ENCODE data around the gene CDH4. TPM values are rescaled to one million over a fixed set of nuclear protein-coding genes. Genes with fewer than 3 reads are reported as not detected.

The CDH4 gene
- total RNA-seq, 2 experiments from 2014 or later: 0.11 to 0.18 TPM

DNA sequence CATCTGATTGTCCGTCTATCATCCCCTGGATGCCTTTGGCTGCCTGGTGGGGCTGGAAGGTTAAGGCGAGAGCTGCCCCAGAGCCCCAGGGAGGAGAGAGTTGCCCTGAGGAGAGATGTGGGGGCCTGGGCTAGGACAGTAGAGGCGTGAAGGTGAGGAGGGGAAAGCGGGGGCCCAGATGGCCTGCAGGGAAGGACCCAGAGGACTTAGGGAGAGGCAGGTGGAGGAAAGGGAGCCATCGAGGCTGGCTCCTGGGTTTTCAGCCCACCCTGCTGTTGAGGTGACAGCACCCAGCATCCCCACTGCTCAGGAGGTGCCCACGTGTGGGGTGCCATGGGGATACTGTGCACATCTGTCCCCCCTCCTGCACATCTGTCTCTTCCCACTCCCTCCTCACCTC lies 539.9 kb downstream of the CDH4 start:
- ATAC-seq: no peak
- Mint-ChIP-seq H3K27me3 (no peaks in the 10 kb centered on the region), H3K36me3 (ENCODE audit: low read depth) (no peaks in the 10 kb centered on the region), H3K27ac (no peak overlapping the region), H3K4me1 (ENCODE audit: low read depth) (no peaks in the 10 kb centered on the region), H3K4me3 (no peak overlapping the region), H3K9me3 (no peaks in the 10 kb centered on the region)
- POLR2A ChIA-PET: no interaction called here
- no peak for DNase-seq
- intact Hi-C loops (cut with micrococcal nuclease): no loop called here
- CTCF ChIA-PET: no interaction called here
- TF ChIP-seq CTCF (IDR thresholded peaks at IDR 0.05): no peak

- Mint-ChIP-seq H3K27me3 (no peaks in the 10 kb centered on the region), H3K4me1 (ENCODE audit: low read depth) (no peaks in the 10 kb centered on the region), H3K36me3 (ENCODE audit: low read depth) (no peaks in the 10 kb centered on the region), H3K4me3 (no peak overlapping the region), H3K27ac (no peak overlapping the region), H3K9me3 (no peaks in the 10 kb centered on the region)
- DNase-seq (no peak), ATAC-seq (no peak)
- ChIA-PET CTCF (no interaction called here), POLR2A (no interaction called here)
- no peak for TF ChIP-seq CTCF (IDR thresholded peaks at IDR 0.05)
- intact Hi-C loops (cut with micrococcal nuclease): no loop called here
Observed at GRCh38 chr20:61795669-61796630, 543.9 kb downstream of the CDH4 start.

DNA sequence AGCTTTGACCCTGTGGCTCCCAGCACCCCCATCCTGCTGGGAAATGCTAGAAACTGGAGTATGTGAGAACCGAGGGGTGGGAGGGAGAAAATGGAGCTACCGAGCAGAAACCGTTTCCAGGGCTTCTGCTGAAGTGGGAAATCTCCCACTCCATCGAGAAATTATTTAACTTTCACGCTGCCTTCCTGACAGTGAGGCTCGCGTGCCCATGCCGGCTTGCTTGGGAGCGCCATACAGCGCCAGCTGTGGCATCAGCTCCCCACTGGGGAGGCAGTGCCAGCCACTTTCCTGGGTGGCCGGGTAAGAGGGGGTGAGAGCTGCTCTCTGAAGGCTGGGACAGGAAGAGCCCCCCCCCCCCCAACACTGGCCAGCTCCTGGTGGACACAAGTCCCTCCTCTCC lies 544.7 kb downstream of the CDH4 start:
- ATAC-seq (no peak), DNase-seq (no peak)
- Mint-ChIP-seq H3K27ac (no peak overlapping the region), H3K4me3 (no peak overlapping the region), H3K27me3 (no peaks in the 10 kb centered on the region), H3K9me3 (no peaks in the 10 kb centered on the region), H3K36me3 (ENCODE audit: low read depth) (no peaks in the 10 kb centered on the region), H3K4me1 (ENCODE audit: low read depth) (no peaks in the 10 kb centered on the region)
- ChIA-PET CTCF (no interaction called here), POLR2A (no interaction called here)
- no peak for TF ChIP-seq CTCF (IDR thresholded peaks at IDR 0.05)
- intact Hi-C loops (cut with micrococcal nuclease): no loop called here

- DNase-seq (no peak), ATAC-seq (no peak)
- ChIA-PET CTCF (no interaction called here), POLR2A (no interaction called here)
- Mint-ChIP-seq H3K4me3 (no peak overlapping the region), H3K27me3 (no peaks in the 10 kb centered on the region), H3K27ac (no peak overlapping the region), H3K4me1 (ENCODE audit: low read depth) (no peaks in the 10 kb centered on the region), H3K9me3 (no peaks in the 10 kb centered on the region), H3K36me3 (ENCODE audit: low read depth) (no peaks in the 10 kb centered on the region)
- no peak for TF ChIP-seq CTCF (IDR thresholded peaks at IDR 0.05)
- intact Hi-C loops (cut with micrococcal nuclease): no loop called here
Observed at GRCh38 chr20:61797200-61797599, 545.1 kb downstream of the CDH4 start.

- Mint-ChIP-seq H3K9me3 (no peaks in the 10 kb centered on the region), H3K4me1 (ENCODE audit: low read depth) (no peaks in the 10 kb centered on the region), H3K27me3 (no peaks in the 10 kb centered on the region), H3K27ac (no peak overlapping the region), H3K36me3 (ENCODE audit: low read depth) (no peaks in the 10 kb centered on the region), H3K4me3 (no peak overlapping the region)
- ChIA-PET POLR2A (no interaction called here), CTCF (no interaction called here)
- TF ChIP-seq CTCF (IDR thresholded peaks at IDR 0.05): no peak
- ATAC-seq (no peak), DNase-seq (no peak)
- intact Hi-C loops (cut with micrococcal nuclease): no loop called here
Observed at GRCh38 chr20:61797971-61798411, 545.9 kb downstream of the CDH4 start.
